ENCODE measurements around the gene ENOX2.

Gene ENOX2

GRCh38 chrX:130778773-130779172, 124.2 kb downstream of the ENOX2 start:
- Histone ChIP-seq H3K4me1 (ENCODE audit: insufficient read depth, low read length, poor library complexity, severe bottlenecking) (no peaks in the 10 kb centered on the region), H3K4me3 (ENCODE audit: low read length, poor library complexity, severe bottlenecking) (no peak overlapping the region), H4K20me1 (ENCODE audit: insufficient read depth, low read length, poor library complexity, severe bottlenecking) (no peaks in the 10 kb centered on the region), H3K9me3 (ENCODE audit: insufficient read depth, low read depth, low read length) (no peaks in the 10 kb centered on the region), H3K9me2 (replicated peaks; ENCODE audit: low read depth, low read length) (no peaks in the 10 kb centered on the region), H3K27me3 (ENCODE audit: insufficient read depth, low read length, poor library complexity, severe bottlenecking) (no peaks in the 10 kb centered on the region), H3K4me2 (ENCODE audit: low read depth, low read length, poor library complexity, severe bottlenecking) (no peak overlapping the region), H3K79me2 (ENCODE audit: insufficient read depth, low read length) (no peaks in the 10 kb centered on the region), H3K36me3 (ENCODE audit: insufficient read depth, low read length) (no peaks in the 10 kb centered on the region), H3F3A (ENCODE audit: low read depth) (no peaks in the 10 kb centered on the region), H3K9ac (ENCODE audit: low read depth, low read length, poor library complexity, severe bottlenecking) (no peak overlapping the region), H2AFZ (ENCODE audit: low read length) (no peak overlapping the region)
- no peak for TF ChIP-seq EZH2phosphoT487 (IDR thresholded peaks at IDR 0.05; ENCODE audit: borderline replicate concordance)
- TF ChIP-seq, protein P1, sequence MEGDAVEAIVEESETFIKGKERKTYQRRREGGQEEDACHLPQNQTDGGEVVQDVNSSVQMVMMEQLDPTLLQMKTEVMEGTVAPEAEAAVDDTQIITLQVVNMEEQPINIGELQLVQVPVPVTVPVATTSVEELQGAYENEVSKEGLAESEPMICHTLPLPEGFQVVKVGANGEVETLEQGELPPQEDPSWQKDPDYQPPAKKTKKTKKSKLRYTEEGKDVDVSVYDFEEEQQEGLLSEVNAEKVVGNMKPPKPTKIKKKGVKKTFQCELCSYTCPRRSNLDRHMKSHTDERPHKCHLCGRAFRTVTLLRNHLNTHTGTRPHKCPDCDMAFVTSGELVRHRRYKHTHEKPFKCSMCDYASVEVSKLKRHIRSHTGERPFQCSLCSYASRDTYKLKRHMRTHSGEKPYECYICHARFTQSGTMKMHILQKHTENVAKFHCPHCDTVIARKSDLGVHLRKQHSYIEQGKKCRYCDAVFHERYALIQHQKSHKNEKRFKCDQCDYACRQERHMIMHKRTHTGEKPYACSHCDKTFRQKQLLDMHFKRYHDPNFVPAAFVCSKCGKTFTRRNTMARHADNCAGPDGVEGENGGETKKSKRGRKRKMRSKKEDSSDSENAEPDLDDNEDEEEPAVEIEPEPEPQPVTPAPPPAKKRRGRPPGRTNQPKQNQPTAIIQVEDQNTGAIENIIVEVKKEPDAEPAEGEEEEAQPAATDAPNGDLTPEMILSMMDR (conservative IDR thresholded peaks at IDR 0.05; ENCODE audit: low read length), result no peak

GRCh38 chrX:130775849-130776248, 127.2 kb downstream of the ENOX2 start:
- Histone ChIP-seq H3F3A (ENCODE audit: low read depth) (no peaks in the 10 kb centered on the region), H3K9me2 (replicated peaks; ENCODE audit: low read depth, low read length) (no peaks in the 10 kb centered on the region), H2AFZ (ENCODE audit: low read length) (no peak overlapping the region), H3K27me3 (ENCODE audit: insufficient read depth, low read length, poor library complexity, severe bottlenecking) (no peaks in the 10 kb centered on the region), H3K79me2 (ENCODE audit: insufficient read depth, low read length) (no peaks in the 10 kb centered on the region), H3K9me3 (ENCODE audit: insufficient read depth, low read depth, low read length) (no peaks in the 10 kb centered on the region), H3K4me2 (ENCODE audit: low read depth, low read length, poor library complexity, severe bottlenecking) (no peak overlapping the region), H3K4me3 (ENCODE audit: low read length, poor library complexity, severe bottlenecking) (no peak overlapping the region), H4K20me1 (ENCODE audit: insufficient read depth, low read length, poor library complexity, severe bottlenecking) (no peaks in the 10 kb centered on the region), H3K36me3 (ENCODE audit: insufficient read depth, low read length) (no peaks in the 10 kb centered on the region), H3K9ac (ENCODE audit: low read depth, low read length, poor library complexity, severe bottlenecking) (no peak overlapping the region), H3K4me1 (ENCODE audit: insufficient read depth, low read length, poor library complexity, severe bottlenecking) (no peaks in the 10 kb centered on the region)
- TF ChIP-seq, protein P1 (conservative IDR thresholded peaks at IDR 0.05; ENCODE audit: low read length), result no peak
- no peak for TF ChIP-seq EZH2phosphoT487 (IDR thresholded peaks at IDR 0.05; ENCODE audit: borderline replicate concordance)

DNA sequence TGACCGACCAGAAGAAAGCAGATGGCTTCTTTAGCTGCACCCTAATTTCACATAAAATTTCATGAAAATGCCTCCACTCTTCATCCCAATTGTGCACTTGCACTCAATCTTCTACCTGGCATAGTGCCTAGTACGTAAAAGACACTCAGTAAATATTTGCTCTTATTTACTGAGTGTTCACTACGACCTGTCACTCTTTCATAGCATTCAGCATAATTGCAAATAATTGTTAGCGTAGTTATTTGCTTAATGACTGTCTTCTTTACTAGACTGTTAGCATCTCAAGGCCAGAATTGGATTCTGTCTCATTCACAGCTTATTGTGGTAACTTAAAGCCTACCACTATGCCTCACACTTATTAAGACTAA, 130.2 kb downstream of the ENOX2 start:
- no peaks in the 10 kb centered on the region for H3K36me3 ChIP-seq (ENCODE audit: insufficient read depth, low read length)
- H3K27me3 ChIP-seq (ENCODE audit: insufficient read depth, low read length, poor library complexity, severe bottlenecking), result no peaks in the 10 kb centered on the region
- H3K9ac ChIP-seq (ENCODE audit: low read depth, low read length, poor library complexity, severe bottlenecking), result no peak overlapping the region
- no peaks in the 10 kb centered on the region for H3K79me2 ChIP-seq (ENCODE audit: insufficient read depth, low read length)
- H2AFZ ChIP-seq (ENCODE audit: low read length), result no peak overlapping the region
- H3K4me3 ChIP-seq (ENCODE audit: low read length, poor library complexity, severe bottlenecking), result no peak overlapping the region
- no peaks in the 10 kb centered on the region for H3K9me3 ChIP-seq (ENCODE audit: insufficient read depth, low read depth, low read length)
- H3K9me2 ChIP-seq (replicated peaks; ENCODE audit: low read depth, low read length), result no peaks in the 10 kb centered on the region
- H3F3A ChIP-seq (ENCODE audit: low read depth), result no peaks in the 10 kb centered on the region
- TF ChIP-seq, protein P1 (conservative IDR thresholded peaks at IDR 0.05; ENCODE audit: low read length), result no peak
- no peak for TF ChIP-seq EZH2phosphoT487 (IDR thresholded peaks at IDR 0.05; ENCODE audit: borderline replicate concordance)
- H4K20me1 ChIP-seq (ENCODE audit: insufficient read depth, low read length, poor library complexity, severe bottlenecking), result no peaks in the 10 kb centered on the region
- no peaks in the 10 kb centered on the region for H3K4me1 ChIP-seq (ENCODE audit: insufficient read depth, low read length, poor library complexity, severe bottlenecking)
- H3K4me2 ChIP-seq (ENCODE audit: low read depth, low read length, poor library complexity, severe bottlenecking), result no peak overlapping the region
